Measurements from ENCODE around the gene PLA2G4E.

DNA sequence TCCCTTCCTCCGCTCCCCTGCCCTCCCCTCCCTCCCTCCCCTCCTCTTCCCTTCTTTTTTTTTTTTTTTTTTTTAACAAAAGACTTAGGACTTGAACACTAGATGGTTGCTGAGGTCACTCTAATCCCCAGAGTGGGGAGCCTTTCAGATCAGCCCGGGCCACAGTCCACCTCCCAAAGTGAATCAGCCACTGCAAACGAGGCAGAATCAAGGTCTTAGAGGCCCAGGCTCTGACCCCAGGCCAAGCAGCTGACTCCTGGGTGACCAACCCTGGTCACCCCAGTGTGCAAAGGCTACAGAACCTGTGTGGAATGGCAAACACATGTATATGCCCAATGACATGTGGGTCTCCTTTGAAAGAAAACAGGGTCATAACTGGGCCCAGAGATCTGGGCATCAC, 30.2 kb downstream of the PLA2G4E start:
- TF ChIP-seq, protein P1, sequence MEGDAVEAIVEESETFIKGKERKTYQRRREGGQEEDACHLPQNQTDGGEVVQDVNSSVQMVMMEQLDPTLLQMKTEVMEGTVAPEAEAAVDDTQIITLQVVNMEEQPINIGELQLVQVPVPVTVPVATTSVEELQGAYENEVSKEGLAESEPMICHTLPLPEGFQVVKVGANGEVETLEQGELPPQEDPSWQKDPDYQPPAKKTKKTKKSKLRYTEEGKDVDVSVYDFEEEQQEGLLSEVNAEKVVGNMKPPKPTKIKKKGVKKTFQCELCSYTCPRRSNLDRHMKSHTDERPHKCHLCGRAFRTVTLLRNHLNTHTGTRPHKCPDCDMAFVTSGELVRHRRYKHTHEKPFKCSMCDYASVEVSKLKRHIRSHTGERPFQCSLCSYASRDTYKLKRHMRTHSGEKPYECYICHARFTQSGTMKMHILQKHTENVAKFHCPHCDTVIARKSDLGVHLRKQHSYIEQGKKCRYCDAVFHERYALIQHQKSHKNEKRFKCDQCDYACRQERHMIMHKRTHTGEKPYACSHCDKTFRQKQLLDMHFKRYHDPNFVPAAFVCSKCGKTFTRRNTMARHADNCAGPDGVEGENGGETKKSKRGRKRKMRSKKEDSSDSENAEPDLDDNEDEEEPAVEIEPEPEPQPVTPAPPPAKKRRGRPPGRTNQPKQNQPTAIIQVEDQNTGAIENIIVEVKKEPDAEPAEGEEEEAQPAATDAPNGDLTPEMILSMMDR (IDR thresholded peaks at IDR 0.05): no peak
- no peak for TF ChIP-seq EP300 (IDR thresholded peaks at IDR 0.05)
- no peak for TF ChIP-seq POLR2A (IDR thresholded peaks at IDR 0.05)
- TF ChIP-seq POLR2AphosphoS5 (IDR thresholded peaks at IDR 0.05): no peak
